ENCODE results near the gene THRAP3.
A peak's percentile ranks its signal among the peaks of the same experiment; 100 is the strongest.

GRCh38 chr1:36239941-36240637 lies 15.8 kb downstream of the THRAP3 start:
- peak; percentile 55; the same call in 1 of the 2 replicates for TF ChIP-seq POLR2AphosphoS5 (IDR thresholded peaks at IDR 0.05; ENCODE audit: low read depth, low read length)
- TF ChIP-seq TAF1 (IDR thresholded peaks at IDR 0.05; ENCODE audit: low read depth, low read length) = no peak
- no peak for TF ChIP-seq POLR2A (IDR thresholded peaks at IDR 0.05; ENCODE audit: low read depth, low read length)

All from GM12891 (cell line).